Measurements from ENCODE around the gene SMIM10L1.

SMIM10L1 gene

DNA sequence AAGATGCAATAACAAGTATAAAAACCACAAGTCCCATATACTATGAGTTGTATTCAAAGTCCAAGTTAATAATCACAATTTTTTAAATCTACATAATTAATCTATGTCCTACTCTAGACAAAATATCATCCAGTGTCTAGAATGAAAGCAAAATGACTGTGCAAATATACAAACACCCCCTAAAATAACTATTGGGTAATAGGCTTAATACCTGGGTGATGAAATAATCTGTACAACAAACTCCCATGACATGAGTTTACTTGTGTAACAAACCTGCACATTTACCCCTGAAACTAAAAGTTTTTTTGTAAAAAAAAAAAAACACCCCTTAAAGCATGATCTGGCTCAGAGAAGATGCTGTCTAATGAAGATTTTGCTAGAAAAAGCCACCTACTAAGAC, 11.5 kb downstream of the SMIM10L1 start:
- no peak for DNase-seq

DNA sequence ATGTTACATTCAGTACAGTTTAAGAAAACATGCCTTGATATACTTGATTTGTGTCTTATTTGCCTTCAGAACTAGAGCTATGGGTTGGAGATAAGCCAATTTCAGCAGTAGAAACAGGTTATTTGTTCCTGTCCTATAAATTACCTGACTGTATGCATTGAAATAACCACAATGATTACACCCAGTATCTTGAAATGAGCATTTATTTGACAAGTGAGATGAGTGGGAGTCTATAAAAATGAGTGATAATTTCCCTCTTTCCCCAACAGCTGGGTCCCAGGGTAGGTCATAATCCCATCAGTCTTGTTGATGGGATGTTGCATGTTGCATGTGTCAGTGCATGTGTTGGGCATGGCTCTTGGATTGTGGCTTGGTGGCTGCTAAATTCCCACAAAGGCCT, 12.0 kb downstream of the SMIM10L1 start:
- no peak for DNase-seq

DNA sequence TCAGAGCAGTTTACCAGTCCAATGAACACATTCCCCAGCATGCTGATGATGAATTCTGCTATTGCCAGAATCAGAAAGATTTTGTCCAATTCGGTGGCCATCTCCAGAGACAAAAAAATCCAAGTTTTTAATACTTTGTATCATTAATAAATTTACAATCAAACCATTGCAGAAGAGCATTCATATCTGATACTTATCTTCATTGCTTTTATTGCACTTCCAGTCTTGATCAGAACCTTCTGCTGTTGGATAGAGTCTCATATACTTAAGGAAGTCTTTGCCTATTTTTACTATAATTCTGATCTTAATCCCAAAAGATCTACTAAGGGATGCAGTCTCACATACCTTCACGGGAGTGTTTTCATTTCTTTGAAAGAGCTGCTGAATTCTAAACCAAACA, 15.8 kb downstream of the SMIM10L1 start, which contains the start of gene TAS2R42:
TAS2R42 (minus strand) TSS at position 101 of the 400 bp plus-strand sequence; CDS start at position 101, 0 bp downstream.
- DNase-seq = no peak

DNA sequence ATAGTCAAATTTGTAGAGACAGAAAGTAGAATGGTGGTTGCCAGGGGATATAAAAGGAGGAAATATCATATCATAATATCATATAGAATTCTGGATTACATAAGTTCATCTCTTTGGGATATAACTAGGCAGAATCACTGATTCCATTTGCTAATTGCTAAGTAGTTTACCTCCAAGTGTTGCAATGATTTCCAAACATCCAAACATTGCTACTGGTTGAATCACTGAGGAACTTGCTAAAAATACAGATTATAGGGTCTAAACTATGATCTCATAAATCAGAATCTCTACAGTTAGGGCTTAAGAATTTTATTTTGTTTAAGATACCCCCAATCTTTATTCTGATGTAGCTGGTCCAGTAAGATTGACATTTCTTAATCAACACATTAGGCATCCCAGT, 31.8 kb downstream of the SMIM10L1 start:
- no peak for DNase-seq

DNA sequence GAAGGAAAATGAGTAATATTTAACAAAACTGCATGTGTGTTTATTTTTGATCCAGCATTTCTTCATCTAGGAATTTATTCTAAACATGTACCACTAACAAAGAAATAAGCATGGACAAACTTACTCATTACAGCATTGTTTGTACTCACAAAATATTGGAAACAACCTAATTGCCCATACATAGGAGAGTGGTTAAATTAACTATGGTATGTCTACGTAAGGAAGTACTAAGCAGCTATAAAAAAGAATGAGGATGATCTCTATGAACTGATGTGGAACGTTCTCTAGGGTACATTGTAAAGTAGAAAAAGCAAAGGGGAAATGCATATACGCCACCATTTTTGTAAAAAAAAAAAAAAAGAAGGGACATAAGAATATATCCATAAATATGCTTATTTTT, 33.2 kb downstream of the SMIM10L1 start:
- DNase-seq = no peak

DNA sequence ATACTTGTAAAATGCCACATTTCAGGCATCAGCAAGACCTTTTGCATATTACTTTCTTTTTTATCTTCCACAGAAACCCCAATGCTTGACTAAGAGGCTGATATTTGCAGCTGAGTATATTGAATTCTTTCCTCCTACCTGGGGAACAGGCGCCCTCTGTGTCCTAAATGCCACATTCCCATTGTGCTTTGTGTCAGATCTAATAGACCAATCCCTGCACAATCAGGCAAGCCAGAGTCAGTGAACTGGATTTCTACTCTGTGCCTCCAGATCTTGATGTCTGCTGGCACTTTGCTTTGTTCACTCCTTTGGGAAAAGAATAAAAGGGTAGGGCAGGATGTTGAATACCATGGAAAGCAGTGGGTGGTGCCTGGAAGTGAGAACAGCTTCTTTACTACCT, 38.1 kb downstream of the SMIM10L1 start:
- no peak for DNase-seq
